Neural progenitor cell (in vitro differentiated cells): ENCODE measurements around the gene LRRC8B.

Experiments used
- EZH2 ChIP-seq: fragments of 200-600 bp; sonication (generic); IDR thresholded peaks from 2 replicates; pipeline ENCODE4 v1.6.1; 2017; ENCODE audit warnings: antibody characterized with exemption, mild to moderate bottlenecking, moderate library complexity
- EZH2phosphoT487 ChIP-seq: fragments of 200-600 bp; sonication (generic); IDR thresholded peaks from 2 replicates; pipeline ENCODE4 v1.6.1; 2017; ENCODE audit warnings: antibody characterized with exemption
- TF ChIP-seq, protein P1 (sequence below): fragments of 200-600 bp; sonication (generic); IDR thresholded peaks from 2 replicates; pipeline ENCODE4 v1.5.1; 2017; ENCODE audit warnings: antibody characterized with exemption, mild to moderate bottlenecking

DNA sequence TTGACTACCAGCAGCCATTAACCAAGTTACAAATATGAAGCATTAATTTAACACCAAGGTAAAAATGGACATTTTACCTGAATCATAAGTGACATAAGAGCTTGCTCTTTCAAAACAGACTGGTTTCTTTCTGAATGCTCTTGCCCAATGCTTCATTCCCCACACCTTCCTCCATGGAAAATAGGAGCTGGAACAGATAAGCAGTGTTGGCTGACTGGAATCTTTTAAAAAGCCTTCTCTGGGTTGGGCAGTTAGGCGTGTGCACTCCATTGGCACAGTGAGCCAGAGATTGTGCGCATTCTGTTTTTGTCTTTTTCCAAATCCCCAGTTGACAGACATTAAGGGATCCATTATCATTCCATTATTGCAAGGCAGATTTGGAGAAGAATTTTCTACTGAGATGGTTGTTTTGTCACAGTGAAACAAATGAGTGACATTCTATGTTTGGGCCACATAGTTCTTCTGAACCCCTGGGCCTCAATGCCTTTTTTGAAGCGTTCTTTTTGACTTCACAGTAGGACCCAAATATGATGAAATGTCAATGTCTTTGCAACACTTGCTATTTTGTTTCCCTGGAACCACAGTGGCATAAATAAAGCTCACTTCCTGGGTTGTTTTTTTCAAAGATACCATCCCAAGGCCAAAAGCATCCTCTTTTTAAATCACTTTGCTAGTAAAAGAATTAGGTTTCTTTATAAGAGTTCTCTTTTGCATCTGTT is 32.3 kb downstream of the LRRC8B start:
- TF ChIP-seq, protein P1, sequence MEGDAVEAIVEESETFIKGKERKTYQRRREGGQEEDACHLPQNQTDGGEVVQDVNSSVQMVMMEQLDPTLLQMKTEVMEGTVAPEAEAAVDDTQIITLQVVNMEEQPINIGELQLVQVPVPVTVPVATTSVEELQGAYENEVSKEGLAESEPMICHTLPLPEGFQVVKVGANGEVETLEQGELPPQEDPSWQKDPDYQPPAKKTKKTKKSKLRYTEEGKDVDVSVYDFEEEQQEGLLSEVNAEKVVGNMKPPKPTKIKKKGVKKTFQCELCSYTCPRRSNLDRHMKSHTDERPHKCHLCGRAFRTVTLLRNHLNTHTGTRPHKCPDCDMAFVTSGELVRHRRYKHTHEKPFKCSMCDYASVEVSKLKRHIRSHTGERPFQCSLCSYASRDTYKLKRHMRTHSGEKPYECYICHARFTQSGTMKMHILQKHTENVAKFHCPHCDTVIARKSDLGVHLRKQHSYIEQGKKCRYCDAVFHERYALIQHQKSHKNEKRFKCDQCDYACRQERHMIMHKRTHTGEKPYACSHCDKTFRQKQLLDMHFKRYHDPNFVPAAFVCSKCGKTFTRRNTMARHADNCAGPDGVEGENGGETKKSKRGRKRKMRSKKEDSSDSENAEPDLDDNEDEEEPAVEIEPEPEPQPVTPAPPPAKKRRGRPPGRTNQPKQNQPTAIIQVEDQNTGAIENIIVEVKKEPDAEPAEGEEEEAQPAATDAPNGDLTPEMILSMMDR: no peak
- TF ChIP-seq EZH2 (no peak), EZH2phosphoT487 (no peak)
